ENCODE data around the gene TEN1. TPM values are rescaled to one million over a fixed set of nuclear protein-coding genes. Genes with fewer than 3 reads are reported as not detected.

Gene TEN1
- total and polyA plus RNA-seq, 2 of the 4 experiments (the other 2 are of a cell fraction), result 14.7 to 17.9 TPM

GRCh38 chr17:76008630-76009425 lies 29.8 kb downstream of the TEN1 start:
- dilution Hi-C loops (cut with HindIII; ENCODE audit: low sequenced_read_pairs, unreplicated experiment), result no loop called here
- CTCF ChIA-PET, result no interaction called here
- Histone ChIP-seq H2BK5ac (ENCODE audit: low read depth, low read length, poor library complexity, severe bottlenecking) (no peak overlapping the region), H3K9me1 (ENCODE audit: insufficient read depth, low read length) (no peaks in the 10 kb centered on the region), H2BK20ac (ENCODE audit: low read depth, low read length) (no peak overlapping the region), H3K9me3 (ENCODE audit: control insufficient read depth, insufficient read depth, low read length) (no peaks in the 10 kb centered on the region), H4K8ac (ENCODE audit: low read depth in 2 of 2, low read length in 2 of 2) (no peak overlapping the region), H3K27ac (ENCODE audit: insufficient read depth, low read length) (no peak overlapping the region), H2BK15ac (ENCODE audit: low read depth, low read length) (no peak overlapping the region), H3K9ac (ENCODE audit: low read depth, low read length) (no peak overlapping the region), H3K4ac (ENCODE audit: low read depth, low read length) (no peak overlapping the region), H4K5ac (ENCODE audit: low read depth, low read length) (no peak overlapping the region), H4K20me1 (ENCODE audit: insufficient read depth, low read length) (no peaks in the 10 kb centered on the region), H2AK5ac (ENCODE audit: low read depth, low read length) (no peak overlapping the region), H3K27me3 (ENCODE audit: control insufficient read depth, insufficient read depth, low read length) (no peaks in the 10 kb centered on the region), H2AFZ (replicated peaks; ENCODE audit: low read length, poor library complexity) (no peak overlapping the region), H3K4me2 (ENCODE audit: low read depth, low read length) (no peak overlapping the region), H3K4me3 (ENCODE audit: insufficient read depth, low read depth, low read length) (no peak overlapping the region), H3K79me1 (ENCODE audit: low read depth in 1 of 2, low read length in 2 of 2) (peaks cover 0 to 3% of the 10 kb centered on the region in 2 experiments; a peak in 1 of 4 replicates), H2AK9ac (replicated peaks; ENCODE audit: low read depth, low read length, poor library complexity) (no peak overlapping the region), H4K91ac (ENCODE audit: insufficient read depth, low read depth, low read length) (no peak overlapping the region), H3K36me3 (ENCODE audit: control insufficient read depth, insufficient read depth, low read length) (no peaks in the 10 kb centered on the region), H3K56ac (ENCODE audit: extremely low read depth, insufficient read depth, low read length) (no peak overlapping the region), H2BK120ac (ENCODE audit: low read depth, low read length) (no peak overlapping the region), H3K14ac (replicated peaks; ENCODE audit: low read depth, low read length) (no peak overlapping the region), H3K23ac (ENCODE audit: low read depth, low read length) (no peak overlapping the region), H3K18ac (ENCODE audit: low read depth, low read length) (no peak overlapping the region), H3K4me1 (ENCODE audit: control insufficient read depth, insufficient read depth, low read length) (peaks cover 11% of the 10 kb centered on the region)
- intact Hi-C loops (cut with micrococcal nuclease), result loop anchor here (5.0 kb wide), 1 partner anchor 288 kb away; no protein-coding TSS in a partner anchor
- BruUV-seq (replicated peaks), result no TSS peak
- no peak for ATAC-seq (ENCODE audit: low read depth)
- TF ChIP-seq RFX5 (IDR thresholded peaks at IDR 0.05; ENCODE audit: low read depth, low read length), result no peak
- no peak for TF ChIP-seq FOS (IDR thresholded peaks at IDR 0.05; ENCODE audit: low read depth, low read length)
- TF ChIP-seq MAZ (IDR thresholded peaks at IDR 0.05; ENCODE audit: borderline replicate concordance, low read depth, low read length), result no peak
- no peak for TF ChIP-seq MXI1 (IDR thresholded peaks at IDR 0.05; ENCODE audit: borderline replicate concordance, low read depth, low read length)
- no peak for TF ChIP-seq POLR2A (IDR thresholded peaks at IDR 0.05; ENCODE audit: low read depth, low read length)
- no peak for TF ChIP-seq ELK1 (IDR thresholded peaks at IDR 0.05; ENCODE audit: borderline replicate concordance, low read depth, low read length)
- no peak for TF ChIP-seq RCOR1 (IDR thresholded peaks at IDR 0.05; ENCODE audit: insufficient replicate concordance, low read length)
- TF ChIP-seq BHLHE40 (IDR thresholded peaks at IDR 0.05; ENCODE audit: low read depth, low read length), result no peak
- TF ChIP-seq NFE2L2 (IDR thresholded peaks at IDR 0.05; ENCODE audit: low read depth, low read length), result no peak
- TF ChIP-seq USF2 (IDR thresholded peaks at IDR 0.05; ENCODE audit: low read depth, low read length), result no peak
- TF ChIP-seq CTCF (conservative IDR thresholded peaks at IDR 0.05; ENCODE audit: low read depth, low read length), result no peak
- TF ChIP-seq SMC3 (IDR thresholded peaks at IDR 0.05; ENCODE audit: low read depth, low read length), result no peak
- no peak for TF ChIP-seq RAD21 (IDR thresholded peaks at IDR 0.05; ENCODE audit: low read length)
- in situ Hi-C loops (cut with MboI; ENCODE audit: low sequenced_read_pairs), result loop anchor here (5.0 kb wide), 1 partner anchor 97 kb away; no protein-coding TSS in a partner anchor
- WGBS, 2 experiments (ENCODE audit: extremely low coverage in 2 of 2, insufficient read length in 1 of 2), result 91% methylated on average over 48 of the region's 56 CpGs; no CpG with 5 or more reads in 1 of the 2 experiments
- DNase-seq, result no peak
- POLR2A ChIA-PET (ENCODE audit: unreplicated experiment), result no interaction called here
